ENCODE results near the gene IGSF21.
A peak's percentile ranks its signal among the peaks of the same experiment; 100 is the strongest.

IGSF21 gene

DNA sequence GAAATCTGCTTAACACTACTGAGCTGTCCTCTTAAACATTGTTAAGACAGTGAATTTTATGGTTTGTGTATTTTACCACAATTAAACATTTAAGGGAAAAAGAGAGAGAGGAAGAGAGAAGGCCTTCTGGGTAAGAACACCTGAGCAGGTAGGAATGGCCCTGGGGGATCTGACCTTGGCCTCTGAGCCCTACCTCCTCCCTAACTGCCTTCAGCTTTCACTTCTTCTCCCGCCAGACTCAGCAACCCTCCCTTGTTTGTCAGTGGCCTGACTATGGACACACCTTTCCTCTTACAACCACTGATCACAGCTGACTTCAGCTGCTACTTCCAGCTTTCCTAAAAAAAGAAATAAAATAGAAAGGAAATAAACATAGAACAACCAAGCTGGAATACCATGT lies 13.5 kb upstream of the IGSF21 start:
- DNase-seq (ENCODE audit: low read depth, low spot score), result no peak

DNA sequence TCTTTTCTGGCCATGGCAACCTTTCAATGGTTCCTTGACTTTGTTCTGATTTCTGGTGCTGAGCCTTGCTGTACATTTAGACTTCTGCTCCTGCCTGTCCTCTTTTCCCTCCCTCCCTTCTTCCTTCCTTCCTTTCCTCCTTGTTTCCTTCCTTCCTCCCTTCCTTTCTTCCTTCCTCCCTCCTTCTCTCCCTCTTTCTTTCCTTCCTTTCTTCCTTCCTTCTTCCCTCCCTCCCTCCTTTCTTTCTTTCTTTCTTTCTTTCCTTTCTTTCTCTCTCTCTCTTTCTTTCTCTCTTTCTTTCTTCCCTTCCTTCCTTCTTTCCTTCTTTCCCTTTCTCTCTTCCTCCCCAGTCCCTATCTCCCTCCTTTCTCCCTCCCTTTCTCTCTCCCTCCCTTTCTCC lies 10.4 kb upstream of the IGSF21 start:
- DNase-seq (ENCODE audit: low read depth, low spot score), result no peak

DNA sequence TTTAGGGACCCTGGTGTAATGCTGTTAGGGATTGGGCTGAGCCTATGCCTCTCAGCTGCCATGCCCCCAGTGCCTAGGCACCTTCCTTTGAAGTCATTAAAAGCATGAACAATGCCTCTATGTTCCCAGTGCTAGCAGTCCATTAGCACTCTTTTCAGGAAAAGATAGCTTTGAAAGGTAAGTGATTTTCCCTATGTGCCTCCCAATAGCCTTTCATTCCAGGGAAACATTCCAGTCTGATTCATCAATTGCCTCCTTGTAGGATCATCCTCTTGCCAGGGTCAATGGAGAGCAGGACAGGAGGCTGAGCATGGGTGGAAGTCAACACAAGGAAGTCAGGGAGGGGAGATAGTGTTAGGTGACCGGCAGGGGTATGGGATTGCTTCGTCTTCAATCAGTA lies 8.6 kb upstream of the IGSF21 start:
- DNase-seq (ENCODE audit: low read depth, low spot score), result no peak

DNA sequence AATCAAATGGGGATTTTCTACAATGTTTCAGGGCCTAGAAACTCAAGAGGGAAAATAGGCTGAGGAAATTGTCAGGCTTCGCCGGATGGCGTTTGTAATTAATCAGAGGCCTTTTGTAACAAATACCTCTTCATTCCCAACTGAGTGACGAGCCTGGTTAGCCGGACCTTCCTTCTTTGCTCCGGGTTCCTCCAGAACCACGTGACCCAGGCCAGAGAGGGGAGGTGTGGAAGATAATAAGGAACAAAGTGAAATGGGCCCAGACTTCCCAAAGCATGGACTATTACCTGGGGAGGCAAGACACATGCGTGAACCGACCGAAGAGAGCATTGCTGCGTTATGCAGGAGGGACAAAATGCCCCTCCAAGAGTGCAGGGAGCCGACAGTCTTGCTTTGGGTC lies 7.5 kb upstream of the IGSF21 start:
- DNase-seq (ENCODE audit: low read depth, low spot score), result no peak

DNA sequence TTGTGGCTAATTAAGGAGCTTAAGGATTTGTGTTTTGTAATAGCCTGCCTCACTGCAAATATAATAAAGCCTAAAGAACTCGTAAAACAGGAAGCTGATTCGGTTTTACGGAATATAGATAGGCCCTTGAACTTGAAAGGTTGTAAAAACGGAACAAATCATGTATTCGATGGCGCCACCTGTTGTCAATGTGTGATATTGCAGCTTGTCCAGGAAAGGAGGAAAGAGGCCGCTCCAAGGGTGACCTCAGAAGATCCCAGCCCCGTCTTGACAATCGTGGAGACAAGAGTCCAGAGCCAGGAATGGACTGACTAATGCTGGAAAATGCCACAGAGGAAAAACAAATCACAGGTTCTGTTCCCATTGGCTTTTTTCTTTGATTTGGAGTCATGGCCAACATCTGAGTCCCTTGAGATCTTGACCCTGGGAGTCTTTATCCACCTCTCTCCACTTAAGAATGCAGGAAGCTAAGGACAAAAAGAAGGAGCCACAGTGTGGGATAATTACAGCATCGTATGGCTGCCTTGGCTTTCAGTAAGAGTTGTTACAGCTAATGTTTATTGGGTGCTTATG lies 7.0 kb upstream of the IGSF21 start:
- DNase-seq (ENCODE audit: low read depth, low spot score), result peak; percentile 76

DNA sequence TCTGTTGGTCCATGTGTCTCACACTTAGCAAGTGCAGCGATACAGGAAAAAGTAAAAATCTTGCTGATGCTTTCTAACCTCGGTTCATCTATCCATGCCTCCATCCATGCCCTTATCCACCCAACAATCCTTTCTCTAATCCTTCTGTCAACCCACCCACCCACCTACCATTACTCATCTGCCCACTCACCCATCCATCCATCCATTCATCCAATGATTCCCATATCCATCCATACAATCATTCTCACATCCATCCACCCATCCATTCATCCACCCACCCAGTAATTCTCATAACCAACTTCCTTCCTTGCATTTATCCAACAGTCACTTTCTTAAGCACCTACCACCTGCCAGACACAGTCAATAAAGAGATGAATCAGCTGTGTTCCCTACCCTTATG lies 6.1 kb upstream of the IGSF21 start:
- no peak for DNase-seq (ENCODE audit: low read depth, low spot score)

DNA sequence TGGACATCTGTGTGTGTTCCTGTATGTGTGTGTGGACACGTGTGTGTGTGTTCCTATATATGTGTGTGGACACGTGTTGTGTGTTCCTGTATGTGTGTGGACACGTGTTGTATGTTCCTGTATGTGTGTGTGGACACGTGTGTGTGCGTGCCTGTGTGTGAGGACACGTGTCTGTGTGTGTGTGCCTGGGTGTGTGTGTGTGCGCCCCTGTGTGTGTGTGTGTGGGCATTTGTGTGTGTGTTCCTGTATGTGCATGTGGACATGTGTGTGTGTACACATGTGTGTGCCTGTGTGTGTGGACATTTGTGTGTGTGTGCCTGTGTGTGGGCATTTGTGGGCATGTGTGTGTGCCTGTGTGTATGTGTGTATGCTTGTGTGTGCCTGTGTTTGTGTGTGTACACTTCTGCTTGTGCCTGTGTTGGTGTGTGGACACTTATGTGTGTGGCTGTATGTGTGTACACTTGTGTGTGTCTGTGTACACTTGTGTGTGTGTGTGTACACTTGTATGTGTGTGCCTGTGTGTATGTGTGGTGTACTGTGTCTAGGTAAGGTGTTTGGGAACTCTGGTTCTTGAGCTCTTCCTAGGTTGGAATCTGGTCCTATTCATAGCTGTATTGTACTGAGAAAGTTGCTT lies 3.7 kb upstream of the IGSF21 start:
- no peak for DNase-seq (ENCODE audit: low read depth, low spot score)

DNA sequence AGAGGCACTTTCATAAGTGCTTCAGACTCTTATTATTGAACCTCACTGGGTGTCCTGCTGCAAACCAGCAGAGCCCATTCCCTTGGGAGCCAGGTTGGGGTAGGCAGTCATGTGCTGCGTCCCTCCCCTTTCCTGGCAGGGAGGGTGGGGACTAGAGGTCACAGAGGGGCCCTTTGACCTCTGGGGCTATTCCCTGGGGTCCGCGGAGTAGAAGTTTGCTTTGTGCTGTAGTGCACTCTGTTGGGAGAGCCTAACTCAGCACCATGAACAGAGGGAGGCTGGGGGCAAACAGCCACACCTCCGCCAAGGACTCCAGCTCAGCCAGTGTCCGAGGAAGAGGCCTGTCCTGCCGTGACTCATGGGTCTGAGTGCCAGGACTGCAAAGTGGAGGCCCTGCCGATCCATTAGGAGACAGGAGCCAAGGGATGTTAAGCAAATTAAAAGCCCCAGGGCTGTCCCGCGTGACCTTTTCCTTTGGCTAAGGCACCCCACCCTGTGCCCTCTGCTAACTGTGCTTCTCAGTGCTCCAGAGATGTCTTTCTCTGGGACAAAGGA lies 3.0 kb upstream of the IGSF21 start:
- no peak for DNase-seq (ENCODE audit: low read depth, low spot score)

DNA sequence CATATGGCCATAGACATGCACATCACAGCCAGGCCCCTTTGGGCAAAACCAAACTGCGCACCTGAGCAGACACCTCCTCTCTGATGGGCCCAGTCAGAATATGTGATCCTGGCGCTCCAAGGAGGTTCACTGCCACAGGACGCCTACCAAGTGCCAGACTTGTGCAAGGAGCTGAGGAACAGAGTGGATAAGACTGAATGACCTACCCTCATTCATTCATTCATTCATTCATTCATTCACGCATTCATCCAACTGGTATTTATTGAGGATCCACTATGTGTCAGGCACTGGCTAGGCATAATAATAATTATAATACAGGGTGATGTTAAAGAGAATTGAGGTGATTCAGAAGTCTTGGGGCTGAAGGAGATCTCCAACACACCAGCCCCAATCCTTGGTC lies 2.4 kb upstream of the IGSF21 start:
- DNase-seq (ENCODE audit: low read depth, low spot score), result no peak

DNA sequence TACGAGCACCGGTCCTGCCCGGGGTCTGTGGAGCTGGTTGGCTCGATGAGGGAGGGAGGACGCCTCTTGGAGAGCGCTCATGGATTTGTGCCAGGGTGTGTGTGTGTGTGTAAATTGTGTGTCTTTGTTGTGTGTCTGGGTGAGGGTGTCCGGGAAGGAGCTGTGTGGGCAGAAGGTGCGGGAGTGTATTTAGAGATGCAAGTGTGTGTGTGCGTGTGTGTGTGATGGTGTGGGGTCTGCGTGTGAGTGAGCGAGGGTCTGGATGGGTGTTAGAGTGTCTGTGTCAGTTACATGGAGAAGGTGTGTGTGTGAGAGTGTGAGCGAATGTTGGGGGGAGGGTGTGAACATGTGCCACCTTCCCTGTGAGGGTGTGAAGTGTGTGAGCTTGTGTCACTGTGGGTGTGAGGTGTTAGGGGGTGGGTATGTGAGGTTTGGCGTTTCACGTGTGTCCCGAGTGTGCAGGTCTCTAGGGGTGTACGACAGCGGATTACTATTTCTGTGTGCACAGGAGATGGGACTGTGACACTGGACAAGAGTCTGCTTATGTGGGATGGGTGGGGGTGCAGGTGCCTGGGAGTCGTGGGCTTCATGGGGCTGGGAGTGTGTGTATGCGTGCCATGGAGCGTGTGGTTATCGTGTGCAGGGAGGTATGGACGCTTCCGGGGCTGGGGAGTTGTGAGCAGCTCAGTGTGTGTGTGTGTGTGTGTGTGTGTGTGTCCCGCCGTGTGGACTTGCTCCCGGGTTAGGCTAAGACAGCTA lies 880 bp downstream of the IGSF21 start:
- no peak for DNase-seq (ENCODE audit: low read depth, low spot score)

DNA sequence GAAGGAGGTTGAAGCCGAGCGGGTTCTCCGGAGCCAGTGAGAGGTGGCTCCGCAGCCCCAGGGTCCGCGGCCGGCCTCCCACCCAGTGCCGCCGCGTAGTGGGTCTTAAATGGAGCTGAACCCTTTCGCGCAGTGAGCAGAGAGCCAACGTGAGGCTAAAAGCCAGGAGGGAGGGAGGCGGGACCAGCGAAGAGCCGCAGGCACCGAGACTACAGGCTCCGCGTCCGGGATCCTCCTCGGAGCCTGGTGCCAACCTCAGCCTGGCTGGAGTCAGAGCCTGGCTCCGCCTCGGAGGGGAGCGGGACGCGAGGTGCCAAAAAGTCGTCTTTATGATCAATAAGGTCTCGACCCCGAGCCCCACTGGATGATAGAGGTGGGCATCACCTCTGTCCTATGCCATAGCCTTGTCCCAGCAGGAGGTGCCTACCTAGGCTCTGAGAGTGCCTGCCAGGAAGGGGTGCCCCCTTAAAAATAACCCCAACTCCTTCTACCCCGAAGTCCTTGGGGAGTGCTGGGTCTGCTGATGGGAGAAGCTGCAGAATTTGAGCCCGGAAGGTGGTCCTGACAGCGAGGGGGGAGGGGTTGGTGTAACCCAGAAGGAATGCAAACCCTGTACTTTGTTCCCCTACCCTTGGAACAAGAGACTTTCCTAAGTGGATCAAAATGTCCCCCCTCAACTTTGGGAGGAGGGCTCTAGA lies 1.6 kb downstream of the IGSF21 start:
- DNase-seq (ENCODE audit: low read depth, low spot score), result no peak

DNA sequence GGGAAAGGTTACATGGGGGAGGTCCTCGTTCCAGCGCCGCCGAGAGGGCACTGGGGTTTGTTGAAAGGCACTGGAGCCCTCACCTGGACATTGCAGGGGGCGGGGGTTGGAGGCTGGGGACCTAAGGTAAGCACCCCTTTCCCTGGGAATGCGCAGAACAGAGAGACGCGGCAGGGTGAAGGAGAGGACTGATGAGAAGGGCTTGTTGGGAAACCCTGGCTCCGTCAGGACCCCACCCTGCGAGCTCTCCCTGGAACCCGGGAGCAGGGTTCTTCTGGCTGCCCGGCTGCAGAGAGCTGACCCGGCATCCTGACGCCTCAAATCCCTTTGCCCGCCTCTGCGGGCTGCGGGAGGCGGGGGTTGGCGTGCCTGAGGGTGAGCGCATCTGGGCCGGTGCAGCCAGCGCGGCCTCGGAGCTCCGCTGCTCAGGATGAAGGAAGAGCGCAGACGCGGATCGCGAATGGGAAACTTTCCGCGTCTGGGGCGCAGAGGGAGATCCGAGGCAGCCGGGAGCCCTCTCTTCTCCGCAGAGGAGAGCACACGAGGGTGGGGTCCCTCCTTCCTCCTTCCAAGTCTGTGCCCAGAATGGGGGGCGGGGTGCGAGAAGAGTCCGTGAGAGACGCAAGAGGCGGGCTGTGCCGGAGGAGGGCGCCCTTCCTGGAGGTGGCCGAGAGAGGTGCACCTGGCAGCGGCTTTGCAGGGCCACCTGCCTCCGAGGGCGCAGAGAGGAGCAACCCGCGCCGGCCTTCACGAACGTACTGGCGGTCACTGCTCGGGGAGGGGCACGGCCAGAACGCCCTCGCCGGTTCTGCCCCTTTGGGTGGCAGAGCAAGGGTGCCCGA lies 2.4 kb downstream of the IGSF21 start:
- peak; percentile 23 for DNase-seq (ENCODE audit: low read depth, low spot score)

DNA sequence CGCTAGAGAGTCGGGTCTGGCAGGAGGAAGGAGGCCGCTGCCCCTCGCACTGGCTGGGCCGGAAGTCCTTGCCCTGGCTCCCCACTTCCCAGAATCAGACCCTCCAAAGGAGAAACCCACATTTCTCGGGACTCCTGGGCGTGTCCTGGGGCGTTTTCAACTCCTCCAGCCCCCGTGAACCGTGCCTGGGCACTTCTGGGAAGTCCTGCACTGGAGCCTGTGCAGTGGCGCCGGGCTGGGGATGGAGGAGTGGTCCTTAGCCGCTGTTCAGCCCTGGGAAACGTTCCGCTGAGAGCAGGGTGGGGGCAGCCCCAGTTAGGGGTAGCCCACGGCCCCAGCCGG lies 3.0 kb downstream of the IGSF21 start:
- DNase-seq (ENCODE audit: low read depth, low spot score), result no peak

DNA sequence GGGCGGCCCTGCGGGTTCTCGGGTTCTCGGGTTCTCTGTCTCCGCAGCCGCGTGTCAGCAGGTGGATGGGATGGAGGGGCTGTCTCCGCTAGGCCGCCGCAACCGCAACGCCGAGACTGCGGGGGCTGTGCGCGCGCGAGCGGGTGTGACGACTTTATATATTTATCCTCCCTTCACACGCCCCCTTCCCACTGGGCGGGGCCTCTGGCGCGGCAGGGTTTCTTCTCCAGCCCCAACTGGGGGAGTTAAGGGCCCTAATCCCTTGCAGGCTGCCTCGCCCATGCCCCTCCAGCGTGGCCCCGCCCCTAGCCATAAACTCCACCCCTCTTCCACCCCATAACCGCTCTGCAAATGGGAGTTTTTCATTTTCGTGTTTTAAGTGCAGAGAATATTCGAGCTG lies 3.4 kb downstream of the IGSF21 start:
- DNase-seq (ENCODE audit: low read depth, low spot score), result no peak

DNA sequence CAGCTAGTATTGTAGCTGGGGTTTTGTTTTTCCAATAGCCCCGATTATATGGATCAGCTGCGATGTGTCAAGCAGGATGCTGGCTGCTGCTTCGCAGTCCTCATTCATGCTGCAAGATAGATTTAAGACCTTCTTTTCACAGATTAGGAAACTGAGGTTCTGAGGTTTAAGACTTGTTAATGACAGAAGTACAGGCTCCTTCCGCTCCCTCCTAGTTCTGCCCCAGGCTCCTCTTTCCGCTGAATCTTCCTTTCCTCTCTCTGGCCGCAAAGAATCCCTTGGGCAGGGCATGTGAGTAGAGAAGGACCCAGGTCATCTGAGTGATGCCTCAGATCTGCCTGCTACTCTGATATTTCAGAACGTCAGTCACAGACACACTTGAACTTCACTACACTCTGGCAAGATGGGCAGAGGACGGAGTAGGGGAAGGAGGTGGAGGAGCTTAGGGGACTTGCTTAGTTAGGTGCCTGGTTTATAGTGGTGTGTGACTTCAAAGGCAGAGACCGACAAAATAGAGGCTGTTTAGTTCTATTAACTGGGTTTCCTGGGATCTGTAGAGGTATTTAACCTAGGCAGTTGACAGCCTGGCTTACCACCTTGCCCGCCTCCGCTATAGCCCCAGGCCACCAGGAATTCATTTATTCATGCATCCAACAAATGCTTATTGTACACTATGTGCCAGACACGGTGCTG lies 4.2 kb downstream of the IGSF21 start:
- DNase-seq (ENCODE audit: low read depth, low spot score), result no peak

DNA sequence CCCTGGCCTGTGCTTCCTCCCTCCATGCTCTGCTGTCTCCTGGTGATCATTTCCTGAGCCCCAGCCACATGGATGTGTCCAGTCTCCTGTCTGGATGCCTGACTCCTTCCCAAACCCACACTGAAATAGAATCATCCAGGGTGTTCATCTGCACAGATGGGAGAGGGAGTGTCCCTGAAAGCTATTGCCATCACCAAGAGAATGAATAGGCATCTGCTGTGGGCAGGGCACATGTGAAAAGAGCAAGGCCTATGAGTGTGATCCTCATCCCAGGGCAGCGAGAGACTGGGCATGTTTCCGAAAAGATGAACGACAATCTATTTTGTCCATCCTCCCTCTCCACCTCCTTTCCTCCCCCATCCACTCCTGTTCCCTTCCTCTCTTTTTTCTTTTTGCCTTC lies 5.0 kb downstream of the IGSF21 start:
- DNase-seq (ENCODE audit: low read depth, low spot score), result no peak

DNA sequence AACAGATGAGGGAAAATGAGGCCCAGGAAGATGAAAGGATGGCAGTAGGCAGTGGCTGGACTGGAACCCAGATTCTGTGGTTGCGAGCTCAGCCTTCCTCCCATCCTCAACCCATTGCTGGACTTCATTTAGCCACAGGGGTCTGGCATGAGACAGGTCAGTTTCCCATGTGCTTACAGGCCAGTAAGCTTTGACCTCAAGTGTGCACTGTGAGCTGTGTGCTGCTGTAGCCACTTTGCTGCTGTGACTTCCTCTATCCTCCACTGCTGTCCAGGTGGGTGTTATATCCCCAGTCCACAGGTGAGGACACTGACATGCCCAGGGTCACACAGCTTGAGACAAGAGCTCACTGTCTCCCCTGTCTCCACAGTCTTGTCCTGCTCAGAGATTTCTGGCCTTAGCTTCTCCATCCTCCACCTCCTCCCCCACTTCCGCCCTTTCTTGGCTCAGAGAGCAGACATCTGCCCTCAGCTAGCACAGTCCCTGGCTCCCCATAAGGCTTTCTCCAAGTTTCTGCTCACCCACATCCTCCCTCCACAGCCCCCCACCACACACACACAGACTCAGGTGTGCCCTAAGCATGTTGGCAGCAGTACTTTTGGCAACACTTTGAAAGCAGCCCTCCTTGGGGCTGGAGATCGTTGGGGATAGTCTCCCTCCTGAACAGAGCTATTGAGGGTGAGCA lies 7.3 kb downstream of the IGSF21 start:
- no peak for DNase-seq (ENCODE audit: low read depth, low spot score)

DNA sequence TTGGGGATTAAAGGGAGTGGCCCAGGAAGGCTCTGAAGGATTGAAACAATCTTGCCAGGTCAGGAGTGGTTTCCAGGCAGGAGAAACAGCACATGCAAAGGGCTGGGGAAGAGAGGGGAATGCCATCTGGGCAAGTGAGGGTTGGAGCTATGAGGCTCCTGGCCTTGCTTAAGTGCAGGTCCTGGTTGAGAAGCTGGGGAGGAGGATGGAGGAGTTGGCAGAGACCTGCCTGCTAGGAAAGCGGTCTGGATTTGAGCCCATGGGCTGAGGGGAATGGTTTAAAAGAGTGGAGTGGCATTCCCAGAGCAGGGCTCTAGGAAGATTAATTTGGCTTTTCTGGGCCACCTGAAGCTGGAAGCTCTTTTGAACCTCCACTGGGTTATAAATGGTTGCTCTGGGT lies 9.2 kb downstream of the IGSF21 start:
- DNase-seq (ENCODE audit: low read depth, low spot score), result no peak

DNA sequence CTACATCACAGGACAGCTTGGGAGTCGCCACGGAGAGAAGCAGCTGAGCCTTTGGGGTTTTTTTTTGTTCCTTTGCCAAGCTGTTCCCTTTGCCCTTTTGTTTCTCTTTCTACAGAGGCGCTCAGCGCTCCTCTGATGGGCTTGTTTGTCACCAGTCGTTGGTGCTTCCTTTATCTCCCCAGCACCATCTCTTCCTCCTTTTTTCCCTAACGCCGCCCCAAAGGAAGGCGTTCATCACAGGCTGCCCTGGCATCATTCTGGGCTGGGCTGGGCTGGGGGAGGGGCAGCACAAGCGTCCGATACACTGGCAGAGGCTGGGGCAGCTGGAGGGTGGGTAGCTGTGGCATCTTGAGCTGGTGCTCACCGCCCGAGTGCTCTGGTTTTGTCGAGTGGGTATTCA lies 10.5 kb downstream of the IGSF21 start:
- no peak for DNase-seq (ENCODE audit: low read depth, low spot score)

DNA sequence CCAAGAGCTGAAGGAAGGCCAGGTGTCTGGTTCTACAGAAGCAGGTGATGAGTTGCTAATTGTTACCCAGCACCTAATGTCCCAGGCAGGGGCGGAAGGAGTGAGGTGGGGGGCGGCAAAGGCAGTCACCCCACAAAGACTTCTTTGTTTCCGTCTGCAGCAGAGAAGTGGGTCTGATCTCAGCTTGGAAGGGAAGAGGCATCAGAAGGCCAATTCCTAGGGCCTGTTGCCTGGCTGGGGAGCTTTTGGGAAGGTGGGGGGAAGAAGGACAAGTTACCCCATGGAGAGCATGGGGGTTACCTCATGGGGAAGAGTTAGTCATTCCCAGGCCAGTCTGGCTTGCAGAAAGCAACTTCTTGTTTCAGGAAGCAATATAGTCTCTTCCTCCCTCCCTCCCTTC lies 10.9 kb downstream of the IGSF21 start:
- no peak for DNase-seq (ENCODE audit: low read depth, low spot score)
